ENCODE results near the gene NR2F2. TPM values are rescaled to one million over a fixed set of nuclear protein-coding genes. Genes with fewer than 3 reads are reported as not detected.

NR2F2 gene
- polyA plus RNA-seq, 1 experiment = 63.1 TPM

DNA sequence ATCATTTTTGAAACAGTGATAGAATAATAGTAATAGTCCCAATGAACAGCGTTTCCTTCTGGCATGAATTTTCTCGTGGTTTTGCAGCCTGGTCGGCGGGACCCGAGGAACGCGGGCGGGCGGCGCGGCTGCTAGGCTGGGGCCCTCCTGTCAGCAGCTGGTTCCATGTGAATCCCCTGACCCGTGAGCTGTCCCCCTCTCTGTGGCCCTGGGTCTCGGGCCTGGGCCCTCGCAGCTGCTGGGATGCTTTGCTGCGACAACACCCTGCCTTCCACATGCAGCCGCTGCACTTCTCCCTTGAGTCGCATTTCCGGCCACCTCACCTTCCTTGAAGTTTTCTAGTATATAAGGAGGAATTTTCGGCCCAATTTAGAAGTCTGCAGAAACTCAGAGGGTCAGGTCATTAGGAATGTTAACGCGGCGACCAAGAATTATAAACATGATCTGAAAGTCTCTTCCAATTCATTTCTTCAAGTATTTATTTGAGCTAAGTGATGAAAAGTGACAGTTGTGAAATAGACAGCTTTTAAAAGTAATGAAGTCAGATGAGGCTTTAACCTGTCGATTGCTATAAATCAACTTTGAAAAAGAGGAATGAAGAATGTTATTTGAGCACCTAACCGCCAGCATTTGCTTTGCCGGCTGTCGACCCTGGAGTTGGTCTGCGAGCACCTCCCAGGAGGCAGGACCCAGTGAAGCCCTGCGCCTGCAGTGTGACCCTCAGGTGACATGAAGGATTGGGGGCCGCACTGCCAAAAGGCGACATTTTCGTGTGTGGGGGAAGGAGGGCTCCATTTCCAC is 27.7 kb downstream of the NR2F2 start:
- peak overlapping the region; percentile 24 for H3K27ac ChIP-seq (ENCODE audit: low read depth, low read length)
- ChIA-PET POLR2A (no interaction called here), CTCF (interaction anchor here (0.6 to 6.1 kb wide), 9 partner anchors 9 to 949 kb away, joined by 3 to 33 read pairs (median 4); no protein-coding TSS in a partner anchor)
- TF ChIP-seq CTCF (IDR thresholded peaks at IDR 0.05; ENCODE audit: low read depth, low read length) = no peak
- peak overlapping the region; percentile 71 for H3K4me3 ChIP-seq (ENCODE audit: low read depth, low read length)
- no peak for DNase-seq (ENCODE audit: low read depth, low spot score)
- no peaks in the 10 kb centered on the region; the same call in 1 of the 2 replicates for H3K9me3 ChIP-seq (ENCODE audit: control insufficient read depth, insufficient read depth, low read length)
- H3K27me3 ChIP-seq (ENCODE audit: control insufficient read depth, insufficient read depth, low read length) = no peaks in the 10 kb centered on the region

DNA sequence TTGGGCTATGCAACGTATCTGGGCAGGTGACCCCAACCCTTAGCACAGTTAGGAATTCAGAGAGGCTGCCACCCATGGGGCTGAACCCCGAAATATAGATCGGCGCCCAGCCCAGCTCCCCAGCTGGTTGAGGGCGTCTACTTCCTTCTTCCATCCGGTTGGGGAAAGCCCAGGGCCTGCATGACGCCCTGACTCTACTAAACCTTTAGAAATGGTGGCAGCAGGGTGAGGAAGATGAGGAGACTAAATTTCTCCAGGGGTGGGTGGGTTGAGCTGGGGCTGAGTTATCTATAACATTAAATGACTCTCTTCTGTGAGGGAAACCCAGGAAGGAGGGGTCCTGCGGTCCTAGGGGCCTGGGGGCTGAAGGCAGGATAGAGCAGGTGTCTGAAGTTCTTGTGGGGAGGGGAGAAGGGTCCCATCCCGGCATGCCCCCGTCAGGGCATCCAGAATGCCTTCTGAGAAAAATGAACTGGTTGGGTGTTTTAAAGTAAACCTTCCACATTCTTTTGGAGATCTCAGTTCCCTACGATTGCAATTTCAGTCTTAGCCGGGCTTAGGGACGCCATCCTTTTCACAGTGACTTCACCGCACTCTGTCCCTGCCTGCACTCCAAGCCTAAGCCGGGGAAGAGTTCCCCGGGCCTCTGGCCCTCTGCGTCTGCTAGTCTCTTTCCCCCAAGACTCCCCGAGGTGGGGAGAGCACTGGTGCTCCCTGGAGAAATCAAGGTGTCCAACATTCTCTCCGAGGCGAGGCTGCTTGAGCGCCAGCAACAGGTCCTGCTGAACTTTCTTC is 28.5 kb downstream of the NR2F2 start:
- no peaks in the 10 kb centered on the region; the same call in 1 of the 2 replicates for H3K9me3 ChIP-seq (ENCODE audit: control insufficient read depth, insufficient read depth, low read length)
- ChIA-PET POLR2A (interaction anchor here (0.6 kb wide), 1 partner anchor 103 kb away, joined by 3 read pairs; no protein-coding TSS in a partner anchor), CTCF (interaction anchor here (0.6 to 6.1 kb wide), 7 partner anchors 9 to 874 kb away, joined by 3 to 33 read pairs (median 4); no protein-coding TSS in a partner anchor)
- no peak for DNase-seq (ENCODE audit: low read depth, low spot score)
- no peak overlapping the region for H3K4me3 ChIP-seq (ENCODE audit: low read depth, low read length)
- TF ChIP-seq CTCF (IDR thresholded peaks at IDR 0.05; ENCODE audit: low read depth, low read length) = no peak
- no peaks in the 10 kb centered on the region for H3K27me3 ChIP-seq (ENCODE audit: control insufficient read depth, insufficient read depth, low read length)
- H3K27ac ChIP-seq (ENCODE audit: low read depth, low read length) = no peak overlapping the region

DNA sequence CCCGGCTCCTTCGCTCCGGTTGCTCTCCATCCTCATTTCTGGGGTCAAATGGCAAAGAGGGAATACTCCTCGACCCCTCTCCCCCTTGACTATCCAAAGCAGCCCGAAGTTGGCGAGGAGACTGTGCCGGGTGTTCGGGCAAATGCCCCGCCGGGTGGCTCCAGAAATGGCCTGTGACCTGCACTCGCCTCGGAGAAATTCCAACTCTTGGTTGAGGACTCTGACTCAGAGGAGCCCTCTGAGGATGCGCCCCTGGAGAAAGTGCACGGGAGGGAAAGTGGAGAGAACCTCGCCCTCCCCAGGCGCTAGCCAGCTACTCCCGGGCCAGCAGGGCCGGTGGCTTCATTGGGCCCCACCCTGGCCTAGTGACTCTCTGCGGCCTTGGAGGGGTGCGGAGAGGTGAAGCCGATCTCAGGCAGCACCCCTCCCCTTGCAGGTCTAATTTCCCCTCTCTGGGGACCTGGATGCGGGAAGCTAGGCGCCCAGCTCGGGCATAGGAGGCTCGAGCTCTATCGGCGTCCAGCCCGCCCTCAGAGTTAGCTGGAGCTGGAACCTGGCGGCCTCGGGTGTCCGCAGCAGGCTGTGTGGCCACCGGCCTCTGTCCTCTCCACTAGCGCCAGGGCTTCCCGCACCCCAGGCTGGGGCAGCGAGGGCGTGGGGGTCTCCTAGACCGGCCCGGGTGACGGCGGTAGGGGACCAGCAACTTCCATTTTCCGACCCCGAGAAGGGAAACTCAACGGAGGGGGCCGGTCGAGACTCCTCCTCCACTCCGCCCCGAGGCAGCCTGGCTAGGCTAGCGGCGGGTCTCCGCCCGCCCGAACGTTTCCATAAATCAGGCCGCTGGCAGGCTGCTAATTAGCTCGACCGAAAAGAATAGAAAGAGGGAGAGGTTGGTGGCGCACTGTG is 29.4 kb downstream of the NR2F2 start:
- DNase-seq (ENCODE audit: low read depth, low spot score) = no peak
- TF ChIP-seq CTCF (IDR thresholded peaks at IDR 0.05; ENCODE audit: low read depth, low read length) = no peak
- H3K9me3 ChIP-seq (ENCODE audit: control insufficient read depth, insufficient read depth, low read length) = no peaks in the 10 kb centered on the region; the same call in 1 of the 2 replicates
- ChIA-PET POLR2A (interaction anchor here (0.6 kb wide), 1 partner anchor 102 kb away, joined by 3 read pairs; no protein-coding TSS in a partner anchor), CTCF (interaction anchor here (1.6 to 2.2 kb wide), 2 partner anchors 33 to 875 kb away, joined by 5 to 7 read pairs; no protein-coding TSS in a partner anchor)
- H3K27me3 ChIP-seq (ENCODE audit: control insufficient read depth, insufficient read depth, low read length) = no peaks in the 10 kb centered on the region
- H3K27ac ChIP-seq (ENCODE audit: low read depth, low read length) = peak overlapping the region; percentile 21
- peak overlapping the region; percentile 63 for H3K4me3 ChIP-seq (ENCODE audit: low read depth, low read length)

DNA sequence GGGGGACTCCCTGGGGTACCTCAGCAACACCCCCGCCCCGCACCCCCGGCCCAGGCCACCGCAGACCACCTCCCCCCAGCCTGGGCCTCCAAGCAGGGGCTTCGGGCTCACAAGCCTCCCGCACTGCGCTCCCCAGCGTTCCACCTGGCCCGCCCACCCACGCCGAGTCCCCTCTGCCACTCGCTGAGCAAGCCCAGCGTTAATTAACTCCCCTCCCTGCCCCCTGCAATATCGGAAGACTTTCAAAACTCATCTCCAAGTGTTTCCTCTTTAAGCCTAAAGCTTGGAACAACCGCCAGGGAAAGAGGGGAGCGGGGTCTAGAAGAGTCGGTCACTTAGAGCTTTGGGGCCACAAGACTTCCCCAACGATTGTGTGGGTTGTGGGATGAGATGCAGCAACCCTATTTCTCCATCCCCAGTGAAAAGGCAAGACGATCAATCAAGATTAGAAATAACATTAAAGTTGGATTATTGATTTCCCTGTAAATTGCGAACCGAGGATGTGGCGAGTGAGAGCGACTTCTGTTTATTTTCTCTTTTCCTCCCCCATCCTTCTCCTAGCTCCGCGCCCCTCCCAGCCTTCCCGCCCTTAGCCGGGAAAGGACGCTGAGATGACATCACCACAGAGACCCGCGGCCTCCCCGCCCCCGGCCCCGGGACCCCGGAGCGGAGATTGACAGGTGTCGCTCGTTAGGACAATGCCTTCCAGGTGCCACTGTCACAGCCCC is 30.2 kb downstream of the NR2F2 start:
- no peak for TF ChIP-seq CTCF (IDR thresholded peaks at IDR 0.05; ENCODE audit: low read depth, low read length)
- Histone ChIP-seq H3K27me3 (ENCODE audit: control insufficient read depth, insufficient read depth, low read length) (peaks cover under 1% of the 10 kb centered on the region), H3K9me3 (ENCODE audit: control insufficient read depth, insufficient read depth, low read length) (peaks cover 1% of the 10 kb centered on the region; the same call in 1 of the 2 replicates), H3K27ac (ENCODE audit: low read depth, low read length) (no peak overlapping the region), H3K4me3 (ENCODE audit: low read depth, low read length) (peak overlapping the region; percentile 63)
- ChIA-PET POLR2A (no interaction called here), CTCF (interaction anchor here (0.7 to 2.2 kb wide), 5 partner anchors 14 to 1691 kb away, joined by 4 to 7 read pairs (median 5); no protein-coding TSS in a partner anchor)
- no peak for DNase-seq (ENCODE audit: low read depth, low spot score)
